GM21423 (cell line): ENCODE measurements around the gene LMF1.

Experiments
- ATAC-seq: cut with Tn5 transposase; IDR thresholded peaks from one replicate; pipeline ENCODE4 v1.9.1; 2021; ENCODE audit warnings: mild to moderate bottlenecking, moderate library complexity; ENCODE audit not compliant: unreplicated experiment

The LMF1 gene

DNA sequence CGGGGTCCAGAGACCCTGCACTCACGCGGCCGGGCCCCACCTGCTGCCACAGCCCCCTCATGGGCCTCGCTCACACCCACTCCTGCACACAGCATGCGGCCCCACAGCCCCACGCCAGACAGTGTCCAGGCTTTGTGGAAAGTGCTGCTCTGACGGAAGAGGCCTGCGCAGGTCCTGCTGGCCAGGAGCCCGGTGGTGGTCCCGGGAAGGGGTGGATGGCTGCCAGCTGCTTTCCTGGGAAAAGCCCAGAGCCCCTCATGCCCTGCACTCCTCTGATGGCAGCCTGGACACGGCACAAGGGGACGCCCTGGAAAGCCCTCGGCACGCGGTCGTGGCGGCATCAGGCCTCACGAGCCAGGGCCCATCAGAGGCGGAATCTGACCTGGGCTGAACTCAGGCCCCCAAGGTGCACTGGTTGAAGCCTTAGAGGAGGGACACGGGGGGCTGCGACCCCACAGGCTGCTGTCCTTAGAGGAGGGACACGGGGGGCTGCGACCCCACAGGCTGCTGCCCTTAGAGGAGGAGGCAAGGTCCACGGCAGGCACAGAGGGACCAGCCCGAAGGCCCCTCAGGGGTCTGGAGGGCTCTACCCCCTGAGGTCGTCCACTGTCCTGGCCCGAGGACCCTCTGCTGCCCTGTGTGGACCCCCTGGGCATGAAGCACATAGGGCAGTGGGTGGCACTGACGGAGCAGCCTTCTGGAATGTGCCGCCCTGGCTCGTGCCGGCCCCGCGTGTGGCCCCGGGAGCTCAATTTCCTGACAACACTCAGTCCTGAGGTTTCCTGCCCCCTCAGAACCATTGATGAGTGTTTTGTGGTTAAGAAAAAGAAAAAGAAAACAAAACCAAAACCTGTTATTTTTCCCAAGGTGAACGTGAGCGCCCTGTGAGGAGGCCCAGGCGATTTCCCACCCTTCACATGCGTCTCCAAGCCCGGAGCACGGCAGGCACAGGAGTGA lies 32.9 kb upstream of the LMF1 start:
- no peak for ATAC-seq

DNA sequence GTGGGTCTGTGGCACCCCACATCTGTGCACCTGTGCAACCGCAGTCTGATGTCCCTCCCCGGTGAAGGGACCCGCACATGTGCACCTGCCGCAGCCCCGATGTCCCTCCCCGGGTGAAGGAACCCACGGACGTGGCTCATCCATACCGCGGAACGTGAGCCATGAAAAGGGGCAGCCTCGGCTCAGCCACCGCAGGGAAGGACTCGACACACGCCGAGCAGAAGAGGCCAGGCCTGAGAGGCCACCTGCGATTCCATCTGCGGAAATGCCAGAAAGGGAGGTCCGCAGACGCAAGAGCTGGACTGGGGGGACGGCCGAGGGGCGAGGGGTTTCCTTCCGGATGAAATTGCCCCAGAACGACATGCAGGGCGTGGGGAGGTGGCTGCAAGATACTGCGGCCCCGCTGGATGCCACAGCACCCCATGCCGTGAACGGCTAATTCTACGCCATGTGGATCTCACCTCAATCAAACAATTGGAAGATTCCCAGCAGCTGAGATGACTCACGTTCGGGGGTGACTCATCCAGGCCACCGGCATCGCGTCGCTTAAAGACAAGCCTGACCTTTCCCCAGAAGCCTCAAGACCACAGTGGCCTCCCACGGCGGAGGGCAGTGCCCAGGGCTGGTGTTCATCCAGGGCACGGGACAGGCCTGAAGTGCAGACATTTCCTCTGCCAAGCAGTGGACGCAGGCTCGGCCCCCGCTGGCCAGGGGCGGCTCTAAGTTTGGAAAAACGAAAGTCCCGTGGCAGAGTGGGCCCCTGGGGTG lies 31.8 kb upstream of the LMF1 start:
- no peak for ATAC-seq

DNA sequence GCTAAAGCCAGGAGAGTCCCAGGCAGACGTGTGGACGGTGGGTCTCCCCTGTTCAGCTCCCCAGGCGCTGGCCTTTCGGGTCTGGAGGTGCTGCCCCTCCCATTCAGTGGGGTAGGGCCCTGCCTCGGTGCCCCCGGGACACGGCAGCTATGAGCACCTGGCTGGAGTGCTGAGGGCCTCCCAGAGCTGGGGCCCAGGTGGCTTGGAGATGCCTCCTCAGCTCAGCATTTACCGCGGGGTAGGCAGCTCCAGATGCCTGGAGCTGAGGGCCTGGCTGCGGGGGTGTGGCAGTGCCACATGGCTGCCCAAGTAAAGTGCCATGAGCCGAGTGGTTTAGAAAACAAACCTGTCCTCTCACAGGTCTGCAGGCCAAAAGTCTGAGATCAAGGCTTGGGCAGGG lies 30.3 kb upstream of the LMF1 start:
- no peak for ATAC-seq

GRCh38 chr16:1000608-1001007 lies 29.8 kb upstream of the LMF1 start:
- no peak for ATAC-seq

GRCh38 chr16:999677-1000076 lies 28.9 kb upstream of the LMF1 start:
- ATAC-seq = no peak

DNA sequence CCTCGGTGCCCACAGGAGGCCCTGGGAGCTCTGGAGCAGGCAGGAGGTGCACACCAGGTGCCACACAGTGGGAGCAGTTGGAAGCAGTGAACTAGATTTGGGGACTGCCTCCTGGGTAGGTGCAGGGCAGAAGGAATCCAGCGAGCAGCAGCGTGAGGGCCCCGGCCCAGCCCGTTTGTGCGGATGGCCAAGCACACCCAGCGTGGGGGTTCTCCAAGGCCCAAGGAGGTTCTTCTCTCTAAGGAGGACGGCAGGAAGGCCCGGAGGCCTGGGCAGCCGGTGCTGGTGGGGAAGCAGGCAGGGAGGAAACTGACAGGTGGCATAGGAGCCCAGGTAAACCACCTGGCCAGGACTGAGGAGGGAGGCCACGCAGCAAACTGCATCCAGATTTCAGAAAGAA lies 27.8 kb upstream of the LMF1 start:
- ATAC-seq = no peak

DNA sequence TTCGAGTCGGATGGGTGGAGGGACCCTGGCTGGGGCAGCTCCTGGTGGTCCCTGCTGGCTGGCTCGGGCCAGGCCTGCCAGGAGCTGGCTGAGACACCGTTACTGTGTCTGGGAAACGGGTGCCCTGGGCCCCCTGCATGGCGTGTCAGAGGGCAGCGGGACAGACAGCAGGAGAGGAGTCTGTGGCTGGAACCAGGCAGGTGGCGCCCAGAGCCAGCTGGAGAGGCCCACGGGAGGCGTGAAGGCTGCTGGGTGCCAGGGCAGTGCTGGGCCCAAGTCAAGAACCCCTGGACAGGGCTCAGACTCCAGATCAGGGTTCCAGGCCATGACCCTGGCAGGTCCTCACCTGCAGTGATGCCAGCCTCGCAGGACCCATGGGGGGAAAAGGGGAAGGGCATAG lies 27.4 kb upstream of the LMF1 start:
- no peak for ATAC-seq

DNA sequence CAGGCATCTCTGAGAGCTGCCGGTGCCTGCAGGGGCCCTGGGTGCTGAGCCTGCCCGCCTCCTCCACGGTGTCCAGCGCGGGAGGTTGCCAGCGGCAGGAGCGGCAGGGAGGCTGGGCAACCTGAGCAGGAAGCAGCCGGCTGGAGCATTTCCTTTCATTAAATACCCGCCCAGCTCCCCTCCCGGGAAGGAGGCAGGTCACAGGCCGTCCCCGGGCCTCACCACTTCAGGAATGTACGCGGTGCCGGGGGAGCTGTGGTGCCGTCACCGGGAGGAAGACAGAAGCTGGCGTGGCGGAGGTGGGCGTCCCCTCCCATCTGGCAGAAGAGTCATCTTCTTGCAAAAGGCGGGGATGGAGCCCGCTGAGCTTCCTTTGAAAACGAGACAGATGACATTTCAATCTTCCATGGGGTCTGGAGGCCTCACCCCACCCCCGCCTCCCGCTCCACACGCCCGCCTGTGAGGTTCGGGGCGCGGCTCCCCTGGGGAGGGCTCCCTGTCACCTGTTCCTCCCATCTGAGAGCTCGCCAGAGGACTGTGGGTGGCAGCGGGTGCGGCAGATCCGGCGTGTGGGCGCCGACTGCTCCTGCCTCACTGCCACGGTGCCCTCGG lies 26.8 kb upstream of the LMF1 start:
- no peak for ATAC-seq

- ATAC-seq = no peak
Observed at GRCh38 chr16:996681-997080, 25.9 kb upstream of the LMF1 start.

DNA sequence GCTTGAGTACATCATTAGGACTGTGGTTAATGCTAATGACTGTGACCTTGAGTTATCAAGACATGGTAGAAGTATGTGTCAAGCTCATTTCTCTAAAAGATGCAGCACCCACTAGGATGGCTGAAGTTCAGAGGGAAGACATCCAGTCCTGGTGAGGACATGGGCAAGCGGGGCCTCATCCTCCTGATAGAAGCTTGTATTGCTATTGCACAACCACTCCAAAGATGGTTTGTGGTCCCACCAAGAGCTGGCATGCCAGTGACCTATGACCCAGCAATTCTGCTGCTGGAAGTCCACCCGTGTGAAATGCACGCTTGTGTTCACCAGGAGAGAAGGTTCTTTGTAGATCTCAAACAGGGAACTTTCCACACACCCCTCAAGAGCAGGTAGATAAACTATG lies 25.0 kb upstream of the LMF1 start:
- ATAC-seq = no peak

DNA sequence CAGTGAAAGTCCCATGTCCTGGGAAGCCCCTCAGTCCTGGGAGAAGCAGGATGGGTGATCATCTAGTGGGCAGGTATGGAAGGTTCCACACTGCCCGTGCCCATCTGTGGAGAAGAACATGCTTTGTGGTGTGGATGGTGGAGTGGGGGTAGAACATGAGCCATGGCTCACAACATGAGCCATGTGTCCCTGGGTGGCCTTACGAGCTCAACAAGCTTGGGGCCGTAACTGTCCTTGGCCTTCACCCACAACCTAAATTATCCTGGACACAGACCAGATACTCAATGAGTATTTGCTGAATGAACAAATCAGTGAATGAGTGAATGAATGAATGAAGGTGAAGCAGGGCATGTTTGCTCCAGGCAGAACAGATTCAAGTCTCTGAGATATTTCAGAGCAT lies 24.3 kb upstream of the LMF1 start:
- ATAC-seq = no peak

DNA sequence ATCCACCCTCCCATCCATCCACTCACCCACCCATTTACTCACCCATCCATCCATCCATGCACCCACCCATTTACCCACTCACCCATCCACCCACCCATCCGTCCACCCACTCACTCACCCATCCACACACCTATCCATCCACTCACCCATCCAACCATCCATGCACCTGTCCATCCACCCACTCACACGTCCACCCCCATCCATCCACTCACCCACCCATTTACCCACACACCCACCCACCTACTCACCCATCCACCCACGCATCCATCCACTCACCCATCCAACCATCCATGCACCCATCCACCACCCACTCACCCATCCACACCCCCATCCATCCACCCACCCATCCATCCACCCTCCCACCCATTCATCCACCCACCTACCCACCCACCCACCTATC lies 22.9 kb upstream of the LMF1 start:
- no peak for ATAC-seq

DNA sequence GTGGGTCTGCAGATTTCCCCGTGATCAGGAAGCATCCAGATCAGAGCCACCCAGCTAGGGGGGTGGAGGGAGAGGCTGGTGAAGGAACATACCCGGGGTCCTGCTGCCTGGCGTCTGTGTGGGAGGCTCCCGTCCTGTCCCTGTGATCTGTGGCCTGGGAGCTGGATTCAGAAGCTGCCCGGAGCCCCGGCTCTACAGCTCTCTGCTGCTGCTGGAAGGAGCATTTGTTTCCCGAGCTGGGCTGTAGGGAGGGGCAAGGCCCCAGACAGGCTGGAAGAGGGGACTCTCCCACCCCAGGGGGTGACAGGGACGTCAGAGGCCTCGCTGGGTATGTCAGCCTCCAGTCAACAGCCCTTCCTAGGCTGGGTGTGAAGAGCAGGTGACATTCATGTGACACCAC lies 21.0 kb upstream of the LMF1 start:
- ATAC-seq = no peak

- no peak for ATAC-seq
Observed at GRCh38 chr16:991345-991744, 20.6 kb upstream of the LMF1 start.

DNA sequence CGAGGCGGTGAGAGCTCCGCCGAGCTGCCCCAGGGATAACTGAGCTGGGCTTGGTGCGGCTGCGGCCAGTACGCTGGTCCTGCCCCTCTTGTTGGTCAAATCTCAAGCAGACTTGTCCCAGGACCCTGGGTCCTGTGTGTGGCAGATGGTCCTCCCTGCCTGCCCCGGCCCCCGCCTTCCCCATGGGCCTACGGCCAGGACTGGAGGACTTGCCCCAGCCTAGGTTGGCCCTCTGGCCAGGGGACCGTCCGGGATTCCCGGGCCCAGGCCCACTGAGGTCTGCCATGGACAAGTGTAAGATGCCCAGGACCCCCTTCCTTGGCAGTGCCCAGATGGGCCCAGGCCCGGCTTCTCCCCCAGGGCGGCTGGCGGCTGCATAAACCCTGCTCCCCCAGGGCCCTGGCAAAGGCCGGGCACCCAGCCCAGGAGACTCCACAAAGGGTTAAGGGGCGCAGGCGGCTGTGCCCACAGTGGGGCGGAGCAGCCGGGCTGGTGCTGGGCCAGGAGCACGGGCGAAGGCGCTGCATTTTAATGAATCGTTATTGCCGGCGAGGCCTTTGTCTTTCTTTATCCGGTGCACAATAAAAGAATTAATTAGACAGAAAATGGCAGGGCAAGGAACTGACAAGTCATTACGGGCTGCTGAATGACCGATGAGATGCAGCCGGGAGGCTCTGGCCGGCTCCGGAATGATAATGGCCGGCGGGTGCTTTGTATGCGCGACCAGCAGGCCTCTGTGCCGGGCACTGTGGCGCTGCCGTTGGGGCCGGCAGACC lies 19.9 kb upstream of the LMF1 start:
- no peak for ATAC-seq

DNA sequence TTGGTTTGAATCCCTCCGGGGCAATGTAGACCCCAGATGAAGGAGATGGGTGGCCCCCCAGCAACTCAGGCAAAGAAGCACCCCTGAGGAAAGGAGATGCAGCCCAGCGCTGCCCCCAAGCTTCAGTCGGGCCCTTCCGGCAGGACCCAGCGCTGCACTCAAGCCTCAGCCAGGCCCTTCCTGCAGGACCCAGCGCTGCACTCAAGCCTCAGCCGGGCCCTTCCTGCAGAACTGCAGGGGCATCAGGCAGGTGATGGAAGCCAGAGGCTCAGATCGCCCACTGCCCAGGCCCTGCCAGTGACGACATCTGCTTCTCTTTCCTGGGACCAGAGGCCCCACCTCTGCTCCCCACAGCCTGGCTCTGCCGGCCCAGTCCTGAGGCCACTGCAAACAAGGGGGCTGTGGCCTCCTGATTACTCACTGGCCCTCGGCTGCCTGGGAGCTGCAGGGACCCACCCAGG lies 18.6 kb upstream of the LMF1 start:
- no peak for ATAC-seq

GRCh38 chr16:988471-989353 lies 17.9 kb upstream of the LMF1 start:
- ATAC-seq = no peak

- no peak for ATAC-seq
Observed at GRCh38 chr16:987906-988305, 17.1 kb upstream of the LMF1 start.

- no peak for ATAC-seq
Observed at GRCh38 chr16:986925-987582, 16.3 kb upstream of the LMF1 start.
